Right forelimb (tissue), 1 donor: ENCODE results near the gene DIPK1B.

ENCODE experiments used
- DNase-seq: peaks from one replicate; pipeline ENCODE4 v3.0.0-alpha.2; 2018

DIPK1B gene

GRCh38 chr9:136686794-136687711 is 25.3 kb upstream of the DIPK1B start, which contains the start of gene AGPAT2:
AGPAT2 (minus strand) TSS chr9:136687457; CDS start chr9:136687357, 100 bp downstream.
- DNase-seq: peak; percentile 76

- no peak for DNase-seq
Observed at GRCh38 chr9:136687721-136688223, 24.6 kb upstream of the DIPK1B start.

GRCh38 chr9:136688274-136689107 is 23.9 kb upstream of the DIPK1B start:
- no peak for DNase-seq

- no peak for DNase-seq
Observed at GRCh38 chr9:136689108-136689460, 23.3 kb upstream of the DIPK1B start.

DNA sequence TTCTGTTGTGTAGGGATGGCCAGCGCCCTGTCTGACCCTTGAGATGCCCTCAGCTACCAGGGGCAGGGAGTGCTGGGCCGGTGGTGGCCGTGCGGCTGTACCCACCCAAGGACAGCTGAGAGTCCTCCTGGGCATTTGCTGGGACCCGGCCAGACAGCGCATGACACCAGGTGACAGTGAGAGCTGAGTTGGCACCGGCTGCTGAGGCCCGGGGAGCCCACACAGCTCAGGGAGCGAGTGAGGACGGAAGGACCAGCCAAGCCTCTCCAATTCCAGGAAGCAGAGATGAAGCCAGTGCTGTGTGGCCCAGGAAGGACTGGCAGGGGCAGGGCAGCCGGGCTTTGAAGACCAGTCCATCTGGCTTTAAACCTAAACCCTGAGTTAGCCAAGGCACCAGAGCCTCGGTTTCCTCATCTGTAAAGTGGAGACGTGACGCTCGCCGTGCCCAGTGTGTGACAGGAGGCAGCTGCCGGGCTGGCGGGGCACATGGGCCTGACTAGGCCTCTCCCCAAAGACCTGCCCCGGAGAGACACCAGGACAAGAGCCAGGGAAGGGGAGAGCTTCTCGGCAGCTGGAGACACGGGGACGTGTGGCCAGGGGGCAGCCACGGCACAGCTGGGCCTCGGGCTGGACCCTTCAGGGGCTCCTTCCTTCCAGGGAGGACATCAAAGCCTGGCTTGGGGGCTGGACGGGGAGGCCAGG is 22.1 kb upstream of the DIPK1B start:
- no peak for DNase-seq

DNA sequence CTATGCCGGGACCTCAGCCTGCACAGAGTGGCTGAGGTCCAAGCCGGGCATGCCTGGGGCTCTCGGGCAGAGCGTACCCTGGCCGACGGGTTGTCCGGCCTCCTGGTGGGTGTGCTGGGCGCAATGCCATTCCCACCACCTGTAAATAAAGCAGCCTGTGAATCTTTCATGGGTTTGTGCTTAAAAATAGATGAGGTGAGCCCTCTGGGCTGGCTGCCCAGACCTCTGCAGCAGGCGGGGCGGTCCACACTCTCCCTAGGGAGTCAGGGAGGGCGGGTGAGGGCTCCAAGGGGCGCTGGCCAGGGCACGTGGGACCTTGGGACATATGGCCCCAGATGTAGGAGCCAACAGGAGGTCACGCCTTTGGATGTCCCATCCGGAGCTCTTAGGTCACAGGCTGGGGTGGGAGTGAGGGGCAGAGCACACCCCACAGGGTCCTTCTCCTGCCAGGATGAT is 21.5 kb upstream of the DIPK1B start:
- DNase-seq: no peak

- DNase-seq: no peak
Observed at GRCh38 chr9:136691316-136692184, 20.8 kb upstream of the DIPK1B start.

GRCh38 chr9:136692185-136693134 is 19.9 kb upstream of the DIPK1B start:
- no peak for DNase-seq

GRCh38 chr9:136693135-136693489 is 19.3 kb upstream of the DIPK1B start:
- DNase-seq: no peak

- no peak for DNase-seq
Observed at GRCh38 chr9:136693490-136694162, 18.7 kb upstream of the DIPK1B start.

DNA sequence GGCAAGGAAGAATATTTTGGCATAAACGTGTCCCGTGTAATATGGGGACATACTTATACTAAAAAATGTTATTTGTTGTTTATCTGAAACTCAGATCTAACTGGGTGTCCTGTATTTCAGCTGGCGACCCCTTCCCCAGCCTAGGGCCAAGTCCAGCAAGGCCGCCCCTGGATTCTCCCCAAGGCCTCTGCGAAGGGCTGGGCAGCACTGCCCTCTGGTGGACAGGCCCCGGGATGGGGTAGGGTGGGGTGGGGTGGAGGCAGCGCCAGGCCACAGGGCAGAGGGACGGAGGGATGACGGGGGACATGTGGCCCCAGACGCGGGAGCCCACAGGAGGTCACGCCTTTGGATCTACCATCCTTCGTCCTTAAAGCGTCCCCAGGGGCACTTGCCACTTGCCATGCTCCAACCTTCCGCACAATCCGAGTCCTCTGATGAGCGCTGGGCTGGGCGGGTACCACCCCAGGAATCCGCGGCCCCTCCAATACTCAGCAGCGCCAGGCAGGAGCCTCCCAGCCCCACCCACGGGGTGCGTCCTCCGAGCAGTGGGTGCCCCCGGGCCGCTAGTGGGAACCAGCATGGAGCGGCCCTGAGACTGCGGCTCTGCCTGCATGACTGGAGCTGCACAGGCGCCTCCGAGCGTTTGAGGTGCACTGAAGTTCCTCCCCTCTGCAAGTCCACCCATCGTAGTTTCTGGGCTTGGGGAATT is 18.1 kb upstream of the DIPK1B start:
- DNase-seq: no peak

DNA sequence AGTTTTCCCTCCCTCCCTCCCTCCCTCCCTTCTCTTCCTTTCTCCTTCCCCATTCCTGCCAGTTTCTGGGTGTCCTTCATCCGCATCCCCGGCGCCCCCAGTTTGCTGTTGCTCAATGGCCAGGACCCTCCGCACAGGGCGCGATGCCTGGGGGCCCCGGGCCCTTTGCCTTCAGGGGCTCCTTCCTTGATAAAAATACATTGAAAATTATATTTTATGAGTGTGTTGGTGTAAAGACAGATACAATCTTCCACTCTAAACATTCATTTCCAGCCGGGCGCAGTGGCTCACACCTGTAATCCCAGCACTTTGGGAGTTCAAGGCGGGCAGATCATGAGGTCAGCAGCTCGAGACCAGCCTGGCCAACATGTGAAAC is 17.5 kb upstream of the DIPK1B start:
- DNase-seq: no peak

GRCh38 chr9:136695435-136695895 is 16.9 kb upstream of the DIPK1B start:
- no peak for DNase-seq

GRCh38 chr9:136695955-136696354 is 16.4 kb upstream of the DIPK1B start:
- DNase-seq: no peak

- DNase-seq: no peak
Observed at GRCh38 chr9:136696502-136696901, 15.9 kb upstream of the DIPK1B start.

GRCh38 chr9:136697146-136697820 is 15.1 kb upstream of the DIPK1B start:
- no peak for DNase-seq

- no peak for DNase-seq
Observed at GRCh38 chr9:136697821-136698526, 14.4 kb upstream of the DIPK1B start.

- DNase-seq: no peak
Observed at GRCh38 chr9:136698635-136699246, 13.6 kb upstream of the DIPK1B start.
